NCI-H1436 treated with DMSO at 0.1 percent for 48 hours (cell line): Measurements from ENCODE around the gene NUTM2D.
A peak's percentile ranks its signal among the peaks of the same experiment; 100 is the strongest.
"Not testable (repeated sequence)": the region's sequence is repeated elsewhere in the genome, so short reads cannot be mapped to it uniquely, and the experiment has no call there.

Experiments
- DNase-seq: peaks from one replicate; lab custom pipeline; 2025; lab: John Stamatoyannopoulos, UW

The NUTM2D gene

GRCh38 chr10:87357444-87357843 lies at the start of gene NUTM2D:
Gene NUTM2D, plus strand, starts transcription at chr10:87357744. Its CDS starts 522 bp downstream, at chr10:87358266.
- DNase-seq: not testable (repeated sequence)

- DNase-seq: not testable (repeated sequence)
These were observed 48.8 kb upstream of the NUTM2D start for GRCh38 chr10:87308702-87309101.

GRCh38 chr10:87309657-87310056 lies 47.9 kb upstream of the NUTM2D start:
- DNase-seq: not testable (repeated sequence)

GRCh38 chr10:87311521-87311920 lies 46.0 kb upstream of the NUTM2D start:
- not testable (repeated sequence) for DNase-seq

GRCh38 chr10:87313649-87314359 lies 43.7 kb upstream of the NUTM2D start:
- DNase-seq: not testable (repeated sequence)

- not testable (repeated sequence) for DNase-seq
These were observed 43.1 kb upstream of the NUTM2D start for GRCh38 chr10:87314360-87314973.

GRCh38 chr10:87321505-87321904 lies 36.0 kb upstream of the NUTM2D start:
- DNase-seq: not testable (repeated sequence)

GRCh38 chr10:87324559-87324958 lies 33.0 kb upstream of the NUTM2D start:
- not testable (repeated sequence) for DNase-seq

- not testable (repeated sequence) for DNase-seq
These were observed 29.6 kb upstream of the NUTM2D start for GRCh38 chr10:87327958-87328357.

- not testable (repeated sequence) for DNase-seq
These were observed 28.4 kb upstream of the NUTM2D start for GRCh38 chr10:87329131-87329530.

- not testable (repeated sequence) for DNase-seq
These were observed 24.9 kb upstream of the NUTM2D start for GRCh38 chr10:87332687-87333086.

- not testable (repeated sequence) for DNase-seq
These were observed 17.1 kb upstream of the NUTM2D start for GRCh38 chr10:87340411-87340810.

GRCh38 chr10:87341546-87342142 lies 15.9 kb upstream of the NUTM2D start:
- DNase-seq: not testable (repeated sequence)

- DNase-seq: peak; percentile 72
These were observed 15.3 kb upstream of the NUTM2D start for GRCh38 chr10:87342249-87342710.

- DNase-seq: not testable (repeated sequence)
These were observed 14.8 kb upstream of the NUTM2D start for GRCh38 chr10:87342711-87343258.

- not testable (repeated sequence) for DNase-seq
These were observed 11.8 kb upstream of the NUTM2D start for GRCh38 chr10:87345743-87346142.

- not testable (repeated sequence) for DNase-seq
These were observed 7.4 kb upstream of the NUTM2D start for GRCh38 chr10:87350161-87350560.

GRCh38 chr10:87352825-87353224 lies 4.7 kb upstream of the NUTM2D start:
- not testable (repeated sequence) for DNase-seq

GRCh38 chr10:87355110-87355509 lies 2.4 kb upstream of the NUTM2D start:
- DNase-seq: not testable (repeated sequence)

GRCh38 chr10:87358159-87358558 lies 615 bp downstream of the NUTM2D start:
- DNase-seq: not testable (repeated sequence)

GRCh38 chr10:87369514-87370112 lies 12.1 kb downstream of the NUTM2D start:
- DNase-seq: not testable (repeated sequence)

- DNase-seq: not testable (repeated sequence)
These were observed 16.5 kb downstream of the NUTM2D start for GRCh38 chr10:87374091-87374490.
